Activated CD8-positive, alpha-beta memory T cell treated with anti-CD3 and anti-CD28 coated beads for 48 hours (primary cell): ENCODE results near the gene ZNF687.

Source experiments
- DNase-seq, 3 experiments: peaks; one replicate each; pipeline ENCODE4 v3.0.0-alpha.2; 2020; ENCODE audit warnings: low read depth in 2 of 3, low spot score in 2 of 3

The ZNF687 gene

GRCh38 chr1:151312411-151312810, 30.3 kb downstream of the ZNF687 start:
- no peak for DNase-seq

- DNase-seq: no peak
Observed at GRCh38 chr1:151312826-151313225, 30.7 kb downstream of the ZNF687 start.

- DNase-seq: no peak
Observed at GRCh38 chr1:151313501-151313900, 31.4 kb downstream of the ZNF687 start.

GRCh38 chr1:151314137-151314875, 32.2 kb downstream of the ZNF687 start:
- no peak for DNase-seq

GRCh38 chr1:151315565-151316235, 33.6 kb downstream of the ZNF687 start:
- no peak for DNase-seq

GRCh38 chr1:151318975-151319374, 36.9 kb downstream of the ZNF687 start:
- no peak for DNase-seq

- no peak for DNase-seq
Observed at GRCh38 chr1:151324390-151324930, 42.4 kb downstream of the ZNF687 start.

GRCh38 chr1:151325231-151325630, 43.1 kb downstream of the ZNF687 start:
- DNase-seq: no peak

- no peak for DNase-seq
Observed at GRCh38 chr1:151325646-151326429, 43.7 kb downstream of the ZNF687 start.

- no peak for DNase-seq
Observed at GRCh38 chr1:151326619-151327222, 44.6 kb downstream of the ZNF687 start.

- DNase-seq: peak; percentile 47 to 63 (median 62)
Observed at GRCh38 chr1:151327223-151327902, 45.3 kb downstream of the ZNF687 start, which contains the start of gene PI4KB. Gene PI4KB (minus strand): TSS chr1:151327416. CDS start chr1:151316481, 10,935 bp downstream.

GRCh38 chr1:151327903-151328674, 46.0 kb downstream of the ZNF687 start:
- no peak for DNase-seq

GRCh38 chr1:151334822-151335221, 52.7 kb downstream of the ZNF687 start:
- no peak for DNase-seq

GRCh38 chr1:151336556-151336955, 54.5 kb downstream of the ZNF687 start:
- no peak for DNase-seq

GRCh38 chr1:151340870-151341754, 59.0 kb downstream of the ZNF687 start:
- no peak for DNase-seq
